Activated CD4-positive, alpha-beta T cell treated with anti-CD3 and anti-CD28 coated beads, Interleukin-2, amount 50 U/mL, for 48 hours (primary cell): ENCODE data around the gene HEXB.

Experiments
- DNase-seq, 2 experiments: peaks; one replicate each; pipeline ENCODE4 v3.0.0-alpha.2; 2020

Gene HEXB

DNA sequence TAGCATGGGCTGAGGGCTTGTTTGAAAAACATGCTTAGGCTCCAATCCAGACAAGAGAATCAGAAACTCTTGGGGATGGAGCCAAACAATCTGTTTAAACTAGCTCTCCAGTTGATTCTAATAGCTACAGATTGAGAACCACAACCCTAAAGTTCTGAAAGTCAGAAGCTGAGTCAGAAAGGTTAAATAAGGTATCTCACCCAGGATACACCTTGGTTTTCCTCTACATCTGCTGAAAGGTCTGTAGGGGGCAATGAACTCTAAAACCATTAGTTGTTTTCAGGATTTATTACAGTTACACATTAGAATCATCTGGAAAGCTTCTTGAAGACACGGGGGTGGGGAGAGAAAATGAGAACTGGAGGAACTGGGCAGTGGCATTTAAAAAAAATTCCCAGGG is 76.2 kb downstream of the HEXB start:
- DNase-seq: no peak

- DNase-seq: peak; percentile 18 to 35
These were observed 77.6 kb downstream of the HEXB start for GRCh38 chr5:74762599-74762998.

- DNase-seq: no peak
These were observed 78.5 kb downstream of the HEXB start for GRCh38 chr5:74763504-74763903.

DNA sequence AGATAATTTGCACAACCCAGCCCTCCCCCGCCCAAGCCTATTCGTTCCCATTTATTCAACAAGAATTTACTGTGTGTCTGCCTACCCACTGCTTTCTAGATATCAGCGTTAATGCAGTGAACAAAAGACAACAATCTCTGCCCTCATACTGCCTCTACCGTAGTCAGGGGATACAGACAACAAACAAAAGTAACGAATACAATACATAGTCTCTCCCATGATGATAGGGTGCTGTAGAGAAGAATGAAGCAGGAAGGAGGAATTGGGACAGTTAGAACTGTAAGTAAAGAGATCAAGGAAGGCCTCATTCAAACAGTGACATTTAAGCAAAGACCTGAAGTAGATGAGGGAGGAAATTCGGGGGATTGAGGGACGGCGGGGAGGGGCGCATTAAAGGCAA is 80.2 kb downstream of the HEXB start:
- no peak for DNase-seq

DNA sequence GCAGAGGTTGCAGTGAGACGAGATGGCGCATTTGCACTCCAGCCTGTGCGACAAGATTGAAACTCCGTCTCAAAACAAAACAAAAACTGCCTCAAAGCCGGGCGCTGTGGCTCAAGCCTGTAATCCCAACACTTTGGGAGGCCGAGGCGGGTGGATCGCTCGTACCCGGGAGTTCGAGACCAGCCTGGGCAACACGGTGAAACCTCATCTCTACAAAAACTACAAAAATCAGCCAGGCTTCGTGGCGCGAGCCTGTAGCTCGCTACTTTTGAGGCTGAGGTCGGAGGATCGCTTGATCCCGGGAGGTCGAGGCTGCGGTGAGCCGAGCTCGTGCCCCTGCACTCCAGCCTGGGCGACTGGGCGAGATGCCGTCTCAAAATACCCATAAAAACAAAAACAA is 80.9 kb downstream of the HEXB start:
- DNase-seq: no peak

DNA sequence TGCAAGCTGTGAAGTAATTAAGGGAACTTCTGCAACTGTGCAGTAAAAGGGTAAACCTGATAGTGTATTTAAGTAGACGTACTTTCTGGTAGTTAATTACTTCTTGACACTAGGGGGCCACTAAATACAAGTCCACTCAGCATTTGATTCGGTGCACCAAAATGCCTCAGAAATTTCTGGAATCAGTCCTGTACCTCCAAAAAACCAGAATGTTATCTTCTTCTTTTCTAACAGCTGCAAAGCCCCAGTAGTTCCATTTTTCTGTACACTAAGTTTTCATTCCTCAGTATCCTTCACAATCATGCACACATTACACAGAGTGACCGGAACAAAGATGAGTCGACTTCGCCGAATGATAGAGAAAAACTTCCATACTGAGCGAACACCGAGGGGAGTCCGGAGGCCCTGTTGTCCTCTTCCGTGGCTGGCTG is 81.4 kb downstream of the HEXB start:
- DNase-seq: no peak

- DNase-seq: peak; percentile 94 to 95
These were observed 82.0 kb downstream of the HEXB start, which contains the start of the genes GFM2 and NSA2 for GRCh38 chr5:74766849-74767578. GFM2 (minus strand) TSS chr5:74767117; CDS start chr5:74763742, 3,375 bp downstream. NSA2 (plus strand) TSS chr5:74767249; CDS start chr5:74767361, 112 bp downstream.

GRCh38 chr5:74767579-74767913 is 82.5 kb downstream of the HEXB start:
- no peak for DNase-seq
